HG02571 (cell line): Measurements from ENCODE around the gene CNOT9.

Experiments
- ATAC-seq: cut with Tn5 transposase; IDR thresholded peaks from one replicate; pipeline ENCODE4 v1.9.1; 2021; ENCODE audit warnings: mild to moderate bottlenecking, moderate library complexity; ENCODE audit not compliant: unreplicated experiment

CNOT9 gene

GRCh38 chr2:218577482-218578220 lies 9.0 kb downstream of the CNOT9 start:
- ATAC-seq: no peak

- no peak for ATAC-seq
Measured at GRCh38 chr2:218578272-218578877, 9.7 kb downstream of the CNOT9 start.

- ATAC-seq: no peak
Measured at GRCh38 chr2:218582076-218582475, 13.4 kb downstream of the CNOT9 start.

- no peak for ATAC-seq
Measured at GRCh38 chr2:218583983-218584850, 15.6 kb downstream of the CNOT9 start.

- no peak for ATAC-seq
Measured at GRCh38 chr2:218585541-218585940, 16.9 kb downstream of the CNOT9 start.

- ATAC-seq: no peak
Measured at GRCh38 chr2:218605432-218605831, 36.8 kb downstream of the CNOT9 start.

GRCh38 chr2:218607436-218608115 lies 38.9 kb downstream of the CNOT9 start, which contains the start of gene PLCD4:
Gene PLCD4 (plus strand): TSS chr2:218607899. CDS start chr2:218615740, 7,841 bp downstream.
- no peak for ATAC-seq

GRCh38 chr2:218615868-218616315 lies 47.3 kb downstream of the CNOT9 start:
- no peak for ATAC-seq

- no peak for ATAC-seq
Measured at GRCh38 chr2:218618102-218618860, 49.6 kb downstream of the CNOT9 start.

- ATAC-seq: no peak
Measured at GRCh38 chr2:218621007-218621406, 52.4 kb downstream of the CNOT9 start.

GRCh38 chr2:218622606-218623365 lies 54.1 kb downstream of the CNOT9 start:
- ATAC-seq: no peak

GRCh38 chr2:218623366-218623705 lies 54.7 kb downstream of the CNOT9 start:
- ATAC-seq: no peak

- ATAC-seq: no peak
Measured at GRCh38 chr2:218626369-218626768, 57.7 kb downstream of the CNOT9 start.

GRCh38 chr2:218627939-218628338 lies 59.3 kb downstream of the CNOT9 start:
- no peak for ATAC-seq

- ATAC-seq: no peak
Measured at GRCh38 chr2:218631837-218632236, 63.2 kb downstream of the CNOT9 start.

- ATAC-seq: no peak
Measured at GRCh38 chr2:218635719-218636118, 67.1 kb downstream of the CNOT9 start.

GRCh38 chr2:218638372-218638771 lies 69.7 kb downstream of the CNOT9 start:
- no peak for ATAC-seq

- ATAC-seq: no peak
Measured at GRCh38 chr2:218642121-218642656, 73.5 kb downstream of the CNOT9 start.

GRCh38 chr2:218642786-218643185 lies 74.1 kb downstream of the CNOT9 start:
- no peak for ATAC-seq
